GM12801 (cell line): ENCODE measurements around the gene ZNF25.

ENCODE experiments used
- CTCF ChIP-seq: IDR thresholded peaks from one replicate; pipeline ENCODE4 v1.5.1; 2011; ENCODE audit warnings: control low read depth; ENCODE audit not compliant: insufficient read length; ENCODE audit errors: extremely low read depth

The ZNF25 gene

GRCh38 chr10:38003026-38003425, 26.6 kb upstream of the ZNF25 start:
- TF ChIP-seq CTCF, result no peak

GRCh38 chr10:37992083-37992482, 15.6 kb upstream of the ZNF25 start:
- no peak for TF ChIP-seq CTCF

- TF ChIP-seq CTCF, result no peak
Measured at GRCh38 chr10:37991655-37992054, 15.2 kb upstream of the ZNF25 start.

GRCh38 chr10:37976880-37977203, 395 bp upstream of the ZNF25 start:
- TF ChIP-seq CTCF, result no peak

- no peak for TF ChIP-seq CTCF
Measured at GRCh38 chr10:37975401-37975991, 951 bp downstream of the ZNF25 start.

- no peak for TF ChIP-seq CTCF
Measured at GRCh38 chr10:37972396-37972795, 4.1 kb downstream of the ZNF25 start.

- TF ChIP-seq CTCF, result no peak
Measured at GRCh38 chr10:37965006-37965405, 11.4 kb downstream of the ZNF25 start.
